ENCODE data around the gene RNF175. TPM values are rescaled to one million over a fixed set of nuclear protein-coding genes. Genes with fewer than 3 reads are reported as not detected.

The RNF175 gene
- polyA plus RNA-seq, 3 donors, result 4.4 to 5.1 (median 4.9) TPM

DNA sequence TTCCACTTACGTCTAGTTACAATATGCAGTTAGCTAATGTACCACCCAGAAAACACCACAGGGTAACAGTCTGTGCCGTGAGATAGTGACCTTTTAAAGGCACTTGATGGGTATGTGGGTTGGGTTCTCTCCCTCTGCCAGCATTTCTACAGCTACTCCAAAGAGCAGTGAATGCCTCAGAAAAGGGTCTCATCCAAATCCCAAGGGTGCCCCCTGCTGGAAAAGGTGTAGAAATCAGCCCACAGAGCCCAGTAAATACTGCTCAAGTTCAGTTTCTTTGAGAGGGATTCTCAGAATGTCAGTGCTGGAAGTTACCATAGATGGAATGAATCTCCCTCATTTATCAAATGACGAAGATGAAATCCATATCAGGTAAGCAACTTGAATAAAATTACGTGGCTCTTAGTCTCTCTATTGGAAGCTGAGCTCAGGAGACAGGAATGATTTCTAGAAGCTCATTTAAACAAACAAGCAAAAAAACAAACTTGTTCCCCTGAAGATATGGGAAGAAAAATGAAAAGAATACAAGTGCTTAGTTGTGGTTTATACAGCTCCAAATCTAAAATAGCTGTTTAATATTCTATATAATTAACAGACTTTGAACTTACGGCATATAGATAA is 9.5 kb downstream of the RNF175 start:
- peak; percentile 81 for DNase-seq

DNA sequence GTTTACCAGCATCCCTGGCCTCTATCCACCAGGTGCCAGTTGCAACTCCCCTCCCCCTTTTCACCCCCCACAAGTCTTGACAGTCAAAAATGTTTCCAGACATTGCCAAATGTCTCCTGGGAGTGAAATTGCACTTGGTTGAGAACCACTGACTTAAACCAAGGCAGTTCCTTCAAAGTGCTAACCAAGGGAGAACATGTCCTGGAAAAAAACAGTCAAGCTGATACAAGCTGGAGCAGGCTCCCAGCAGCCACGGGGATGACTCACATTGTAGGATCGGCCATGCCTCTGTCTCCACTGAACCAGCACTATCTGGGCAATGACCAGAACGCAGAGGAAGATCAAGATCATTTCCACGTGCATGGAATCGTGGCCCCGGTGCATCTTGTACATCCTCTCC is 11.4 kb downstream of the RNF175 start:
- no peak for DNase-seq

DNA sequence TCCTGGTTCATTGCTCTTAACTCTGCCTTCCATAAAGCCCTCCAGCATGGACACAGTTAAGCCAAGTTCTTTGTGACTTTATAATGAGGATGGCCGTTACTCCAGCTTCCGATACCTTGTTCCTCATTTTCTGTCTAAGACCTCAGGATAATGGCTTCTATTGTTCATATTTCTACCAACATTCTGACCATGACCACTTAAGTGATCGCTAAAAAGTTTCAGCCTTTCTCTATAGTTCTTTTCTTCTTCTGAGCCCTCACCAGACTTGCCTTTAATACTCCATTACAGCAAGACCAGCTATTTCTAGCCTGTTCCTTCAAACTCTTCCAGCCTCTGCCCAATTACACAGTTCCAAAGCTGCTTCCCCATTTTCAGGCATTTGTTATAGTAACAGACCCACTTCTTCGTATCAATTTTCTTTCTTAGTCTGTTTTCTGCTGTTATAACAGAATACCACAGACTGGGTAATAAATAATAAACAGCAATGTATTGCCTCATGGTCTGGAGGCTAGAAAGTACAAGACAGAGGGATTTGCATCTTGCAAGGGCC is 12.3 kb downstream of the RNF175 start:
- no peak for DNase-seq

DNA sequence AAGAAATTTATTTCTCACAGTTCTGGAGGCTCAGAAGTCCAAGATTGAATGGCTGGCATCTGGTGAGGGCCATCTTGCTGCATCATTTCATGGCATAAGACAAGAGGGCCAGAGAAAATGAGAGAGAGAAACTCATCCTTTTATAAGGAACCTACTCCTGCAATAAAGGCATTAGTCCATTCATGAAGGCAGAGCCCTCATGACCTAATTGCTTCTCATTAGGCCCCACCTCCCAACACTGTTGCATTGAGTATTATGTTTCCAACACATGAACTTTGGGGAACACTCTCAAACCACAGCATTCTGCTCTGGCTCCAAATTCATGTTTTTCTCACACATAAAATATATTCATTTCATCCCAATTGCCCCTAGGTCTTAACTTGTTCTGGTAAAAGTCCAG is 14.2 kb downstream of the RNF175 start:
- DNase-seq, result no peak

DNA sequence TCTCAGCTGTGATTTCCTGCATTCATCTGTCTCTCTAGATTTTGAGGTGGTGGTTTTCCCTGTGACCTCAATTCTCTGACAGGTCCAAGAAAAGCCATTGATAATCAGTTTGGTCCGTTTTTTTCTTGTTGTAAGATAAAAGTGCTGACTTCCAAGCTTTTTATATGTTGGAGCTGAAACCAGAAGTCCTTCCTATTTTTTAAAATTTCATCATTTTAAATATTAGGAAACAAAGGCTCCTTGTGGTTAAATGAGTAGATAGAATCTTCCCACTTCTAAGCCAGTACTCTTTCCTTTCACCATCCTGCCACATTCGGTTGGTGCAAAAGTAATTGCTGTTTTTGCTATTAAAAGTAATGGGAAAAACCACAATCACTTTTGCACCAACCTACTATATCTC is 18.3 kb downstream of the RNF175 start:
- DNase-seq, result no peak

DNA sequence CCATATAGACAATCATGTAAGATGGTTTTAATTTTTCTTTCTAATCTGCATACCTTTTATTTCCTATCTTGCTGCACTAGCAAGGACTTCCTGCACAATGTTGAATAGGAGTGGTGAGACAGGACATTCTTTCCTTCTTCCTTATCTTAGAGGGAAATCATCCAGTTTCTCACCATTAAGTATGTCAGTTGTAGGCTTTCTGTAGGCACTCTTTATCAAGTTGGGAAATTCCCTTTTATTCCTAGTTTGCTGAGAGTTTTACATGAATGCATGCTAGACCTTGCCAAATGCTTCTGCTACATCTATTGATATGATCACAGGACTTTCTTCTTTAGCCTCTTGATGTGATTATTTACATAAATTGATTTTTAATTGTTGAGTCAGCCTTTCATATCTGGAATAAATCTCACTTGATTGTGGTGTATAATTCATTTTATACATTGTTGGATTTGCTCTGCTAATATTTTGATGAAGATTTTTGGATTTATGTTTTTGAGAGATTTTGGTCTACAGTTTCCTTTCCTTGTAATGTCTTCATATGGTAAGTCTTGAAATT is 23.8 kb downstream of the RNF175 start:
- no peak for DNase-seq

DNA sequence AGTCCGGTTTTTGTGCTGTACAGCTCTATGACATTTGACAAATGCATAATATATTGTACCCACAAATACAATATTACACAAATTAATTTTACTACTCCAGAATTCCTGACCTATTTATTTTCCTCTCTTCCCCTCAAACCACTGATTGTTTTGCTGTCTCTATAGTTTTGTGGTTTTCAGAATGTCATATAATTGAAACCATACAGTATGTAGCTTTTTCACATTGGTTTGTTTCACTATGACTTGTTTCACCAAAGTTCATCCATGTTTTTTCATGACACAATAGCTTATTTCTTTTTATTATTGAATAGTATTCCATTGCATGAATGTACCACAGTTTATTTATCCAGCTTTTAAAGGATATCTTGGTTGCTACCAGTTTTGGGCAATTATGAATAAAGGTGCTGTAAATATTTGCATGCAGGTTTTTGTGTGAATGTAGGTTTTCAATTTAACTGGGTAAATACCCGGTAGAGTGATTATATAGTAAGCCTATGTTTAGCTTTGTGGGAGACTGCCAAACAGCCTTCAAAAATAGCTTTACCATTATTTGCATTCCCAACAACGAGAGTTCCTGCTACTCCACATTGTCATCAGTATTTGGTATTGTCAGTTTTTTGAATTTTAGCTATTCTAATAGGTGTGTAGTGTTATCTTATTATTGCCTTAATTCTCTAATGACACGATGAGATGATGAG is 25.9 kb downstream of the RNF175 start:
- no peak for DNase-seq

DNA sequence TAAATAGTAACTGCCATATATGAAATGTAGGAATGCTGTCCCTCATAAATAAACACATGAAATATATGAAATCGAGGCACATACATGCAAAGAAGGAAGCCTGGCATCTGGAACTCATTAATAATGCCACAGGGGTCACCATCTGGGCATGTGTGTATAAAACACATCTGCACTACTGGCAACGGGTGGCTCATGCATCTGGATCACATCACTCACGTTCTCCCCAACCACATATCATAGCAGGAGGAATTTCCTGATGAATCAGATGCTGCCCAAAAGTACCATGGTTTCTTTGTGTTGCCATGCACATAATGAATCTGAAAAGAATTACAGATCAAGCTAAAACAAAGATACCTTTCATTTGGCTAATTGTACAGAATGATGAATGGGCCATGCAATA is 28.6 kb downstream of the RNF175 start:
- no peak for DNase-seq

DNA sequence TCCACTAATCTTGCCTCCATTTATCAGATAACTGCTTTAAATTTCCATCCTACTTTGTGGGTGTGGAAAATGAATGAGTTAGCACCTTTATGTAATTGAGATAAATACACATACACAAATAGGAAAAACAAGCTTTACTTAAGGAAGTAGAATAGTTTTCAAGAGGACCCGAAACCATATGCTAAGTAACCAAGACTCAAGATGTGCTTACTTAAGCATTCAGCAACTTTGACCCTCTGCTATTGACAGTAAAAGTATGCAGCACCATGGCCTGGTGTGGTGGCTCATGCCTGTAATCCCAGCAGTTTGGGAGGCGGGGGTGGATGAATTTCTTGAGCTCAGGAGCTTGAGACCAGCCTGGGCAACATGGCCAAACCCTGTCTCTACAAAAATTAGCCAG is 29.9 kb downstream of the RNF175 start:
- DNase-seq, result no peak

DNA sequence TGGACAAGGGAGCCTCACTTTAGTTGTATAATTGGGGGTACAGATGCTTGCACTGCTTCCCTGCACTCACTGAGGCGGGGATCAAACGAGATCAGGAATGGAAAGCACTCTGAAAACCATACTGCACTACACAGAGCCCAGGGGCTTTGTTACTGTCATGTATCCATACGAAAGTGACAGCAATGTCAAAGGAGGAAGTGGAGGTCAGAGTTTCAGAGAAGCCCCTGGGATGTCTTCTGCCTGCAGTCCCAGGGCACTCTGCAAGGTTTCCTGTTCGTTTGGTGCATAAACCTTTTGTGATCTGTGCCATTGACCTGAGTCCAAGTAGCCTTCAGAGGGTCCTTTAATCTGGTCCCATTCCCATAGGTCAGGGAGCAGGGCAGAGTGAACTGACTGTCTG is 31.2 kb downstream of the RNF175 start:
- no peak for DNase-seq

DNA sequence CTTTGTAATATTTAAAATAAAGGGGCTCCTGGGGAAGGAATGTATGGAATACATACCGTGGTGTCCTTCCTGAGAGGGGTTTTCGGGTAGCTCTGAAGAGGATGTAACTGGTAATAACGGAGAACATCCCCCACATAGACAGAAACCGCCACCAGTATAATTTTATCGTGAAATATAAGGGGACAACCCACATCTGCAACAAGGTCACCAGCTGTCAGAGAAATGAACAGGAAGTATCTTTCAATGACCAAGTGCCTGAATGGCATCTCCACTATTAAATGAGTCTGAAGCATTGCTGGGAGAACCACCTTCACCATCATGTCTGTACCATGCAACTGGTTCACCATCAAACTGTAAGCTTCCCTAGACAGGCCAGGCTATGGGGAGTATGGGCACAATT is 31.7 kb downstream of the RNF175 start:
- DNase-seq, result no peak

DNA sequence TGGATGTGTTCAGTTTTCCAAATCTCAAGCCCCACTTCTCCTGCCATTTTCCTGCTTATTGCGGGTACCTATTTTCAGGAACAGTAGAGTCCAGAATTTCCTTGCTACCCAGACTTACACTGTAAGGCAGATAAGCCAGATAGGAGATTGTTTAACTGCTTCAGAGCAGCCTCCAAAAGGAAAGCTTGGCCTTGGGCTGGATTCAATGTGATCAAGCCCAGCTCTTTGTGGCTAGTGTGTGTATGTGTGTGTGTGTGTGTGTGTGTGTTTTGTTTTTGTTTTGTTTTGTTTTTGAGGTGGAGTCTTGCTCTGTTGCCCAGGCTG is 34.0 kb downstream of the RNF175 start:
- DNase-seq, result no peak

DNA sequence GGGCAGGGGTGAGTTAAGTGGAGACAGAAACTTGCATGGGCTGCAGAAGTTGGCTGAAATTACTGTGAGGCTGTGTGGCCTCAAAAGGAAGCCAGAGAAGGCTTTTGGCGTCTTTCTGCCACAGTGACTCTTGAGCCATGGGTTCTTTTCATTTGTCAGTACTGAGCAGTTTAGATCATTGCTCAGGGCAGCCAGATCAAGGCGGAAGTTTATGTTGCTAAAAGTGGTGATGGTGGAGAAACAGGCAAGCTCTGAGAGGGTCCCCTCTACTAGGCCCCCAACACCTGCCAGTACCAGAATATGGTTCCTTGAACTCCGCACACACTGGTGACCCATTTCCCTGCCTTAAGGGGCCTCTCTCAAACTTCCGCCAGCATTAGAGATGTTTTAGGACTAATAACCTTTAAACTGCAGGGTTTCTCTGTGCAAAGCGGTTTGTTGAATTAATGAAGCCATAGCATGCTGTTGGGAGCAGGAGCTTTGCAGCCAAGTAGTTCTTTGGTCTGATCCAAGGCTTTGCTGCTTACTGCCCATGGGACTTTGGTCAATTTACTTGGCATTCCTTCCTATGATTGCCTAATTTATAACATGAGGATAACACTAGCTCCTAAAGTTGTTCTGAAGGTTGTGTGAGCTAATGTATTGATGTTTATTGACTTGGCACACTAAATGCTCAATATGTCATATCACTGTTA is 34.5 kb downstream of the RNF175 start:
- DNase-seq, result no peak

DNA sequence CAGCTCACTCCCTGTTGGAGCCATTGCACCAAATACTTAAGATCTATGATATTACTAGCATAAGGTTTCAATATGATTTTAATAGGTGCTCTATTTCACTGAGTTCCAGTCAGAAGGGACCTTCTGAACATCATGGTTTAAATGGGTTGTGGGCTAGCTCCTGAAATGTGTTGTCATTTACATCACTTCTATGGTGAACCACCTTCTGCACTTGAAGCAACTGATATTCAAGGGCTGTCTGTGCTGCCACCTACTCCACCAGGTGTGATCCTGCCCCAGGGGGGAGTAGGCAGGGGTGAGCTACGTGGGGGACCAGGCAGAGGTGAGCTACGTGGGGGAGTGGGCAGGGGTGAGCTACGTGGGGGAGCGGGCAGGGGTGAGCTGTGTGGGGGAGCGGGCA is 35.2 kb downstream of the RNF175 start:
- DNase-seq, result no peak

DNA sequence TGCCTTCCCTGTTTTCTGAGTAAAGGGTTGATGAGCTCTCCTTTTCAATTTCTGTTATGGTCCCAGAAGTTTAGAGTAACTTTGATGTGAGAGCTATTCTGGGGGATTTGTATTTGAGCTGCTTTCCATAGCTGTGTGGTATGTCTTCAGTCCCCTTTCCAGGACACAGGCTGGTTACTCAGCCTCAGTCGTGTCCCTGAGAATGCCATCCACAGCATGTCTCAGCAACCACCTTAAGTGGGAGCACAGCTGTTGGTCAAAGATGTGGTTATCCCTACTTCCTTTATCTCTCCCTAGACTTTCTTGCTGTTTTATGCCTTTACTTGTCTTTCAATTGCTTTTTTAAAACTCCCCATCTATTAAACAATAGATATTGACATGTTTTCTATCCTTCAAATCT is 37.8 kb downstream of the RNF175 start:
- DNase-seq, result no peak

DNA sequence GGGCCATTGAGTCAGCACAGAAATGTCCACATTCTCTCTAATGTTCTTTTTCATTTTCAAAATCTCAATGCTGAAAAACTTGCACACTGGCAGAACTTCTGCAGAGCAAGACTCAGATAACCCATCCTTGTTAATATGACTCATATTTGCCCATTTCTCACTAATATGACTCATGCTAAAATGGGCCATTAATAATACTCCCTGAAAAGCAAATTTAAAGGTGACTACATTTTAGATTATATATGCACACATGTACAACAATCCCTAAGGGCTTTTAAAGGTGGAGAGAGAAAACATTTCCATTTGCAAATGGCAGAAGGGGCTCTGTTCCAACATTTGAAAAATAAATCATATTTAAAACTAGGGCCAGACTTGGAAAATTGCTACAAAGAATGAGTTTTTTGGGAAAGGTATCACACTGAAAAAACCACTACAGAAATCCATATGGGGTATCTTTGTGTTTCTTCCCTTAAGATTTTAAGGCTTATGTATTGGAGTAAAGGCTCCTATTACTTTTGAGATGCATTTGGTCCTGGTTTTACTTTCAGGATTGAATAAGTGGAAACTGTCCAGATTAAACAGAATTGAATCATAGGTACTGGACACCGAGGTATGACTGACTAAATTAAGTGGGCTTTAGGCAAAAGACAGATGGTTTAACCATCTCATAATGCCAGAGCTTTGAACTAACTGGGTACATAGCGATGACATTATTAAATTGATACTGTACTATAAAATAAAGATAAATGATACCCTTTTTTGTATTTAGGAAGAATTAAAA is 45.8 kb downstream of the RNF175 start:
- no peak for DNase-seq

DNA sequence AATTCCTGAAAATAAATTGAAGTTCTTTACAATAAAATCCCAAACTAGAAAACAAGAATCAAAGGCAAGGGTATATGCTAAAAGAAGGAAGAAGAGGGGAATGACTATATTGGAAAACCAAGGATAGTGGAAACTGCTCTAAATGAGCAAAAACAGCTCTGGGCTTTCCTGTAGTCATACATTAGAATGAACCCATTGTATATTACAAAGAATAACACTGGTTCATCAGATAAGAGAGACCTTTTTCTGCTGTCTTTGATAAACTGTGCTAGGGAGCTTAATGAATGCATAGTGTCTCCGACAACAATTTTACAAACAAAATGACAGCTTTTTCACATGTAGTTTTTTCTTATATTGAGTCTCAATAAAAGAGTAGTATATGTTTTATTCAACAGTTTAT is 49.1 kb downstream of the RNF175 start:
- DNase-seq, result no peak

DNA sequence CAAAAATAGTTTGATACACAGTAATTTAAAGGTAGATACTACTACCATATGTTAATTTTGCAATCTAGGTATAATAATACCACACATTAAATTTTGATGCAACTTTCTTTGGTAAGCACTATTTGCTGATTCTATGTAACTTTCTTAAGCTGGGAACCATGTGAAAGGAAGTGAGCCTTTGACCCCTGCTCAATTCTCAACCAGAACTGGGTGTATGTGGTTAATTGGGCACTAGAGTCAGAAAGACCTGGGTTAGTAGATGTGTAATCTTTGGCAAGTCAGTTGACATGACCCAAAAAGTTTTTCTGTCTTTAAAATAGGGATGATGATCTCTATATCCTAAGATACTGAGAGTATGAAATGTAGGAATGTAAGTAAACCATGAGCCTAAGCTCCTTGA is 53.3 kb downstream of the RNF175 start:
- DNase-seq, result no peak

DNA sequence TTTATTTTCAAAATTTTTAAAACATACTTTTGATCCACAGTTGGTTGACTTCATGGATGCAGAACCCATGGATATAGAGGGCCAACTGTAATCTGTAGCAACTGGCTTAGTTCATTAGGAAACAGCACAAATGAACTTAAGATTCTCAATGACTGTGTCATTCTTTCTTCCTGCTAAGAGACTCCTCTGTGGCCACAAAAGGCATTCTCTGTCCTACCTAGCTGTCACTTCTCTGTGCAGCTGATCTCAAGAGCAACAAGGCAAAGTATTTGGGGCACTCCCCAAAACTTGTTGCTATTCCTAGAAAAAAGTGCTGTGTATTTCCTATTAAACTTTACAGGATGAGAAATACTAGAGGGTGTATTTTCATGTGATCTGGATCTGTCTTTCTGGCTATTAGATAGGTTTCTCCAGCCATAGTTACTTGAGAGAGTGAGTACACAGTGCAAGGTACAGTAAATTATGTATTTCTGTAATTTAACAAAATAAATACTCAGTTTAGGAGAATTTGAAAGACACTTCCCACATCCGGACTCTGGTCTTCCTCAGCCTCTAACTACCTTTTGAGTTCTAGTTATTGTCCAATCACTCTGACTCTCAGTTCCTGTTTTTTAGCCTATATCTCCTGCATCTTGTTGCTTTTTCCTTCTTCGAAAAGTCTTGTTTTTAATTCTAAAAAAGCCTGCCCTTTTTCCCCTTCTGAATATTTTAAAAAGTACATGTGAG is 53.9 kb downstream of the RNF175 start:
- no peak for DNase-seq

DNA sequence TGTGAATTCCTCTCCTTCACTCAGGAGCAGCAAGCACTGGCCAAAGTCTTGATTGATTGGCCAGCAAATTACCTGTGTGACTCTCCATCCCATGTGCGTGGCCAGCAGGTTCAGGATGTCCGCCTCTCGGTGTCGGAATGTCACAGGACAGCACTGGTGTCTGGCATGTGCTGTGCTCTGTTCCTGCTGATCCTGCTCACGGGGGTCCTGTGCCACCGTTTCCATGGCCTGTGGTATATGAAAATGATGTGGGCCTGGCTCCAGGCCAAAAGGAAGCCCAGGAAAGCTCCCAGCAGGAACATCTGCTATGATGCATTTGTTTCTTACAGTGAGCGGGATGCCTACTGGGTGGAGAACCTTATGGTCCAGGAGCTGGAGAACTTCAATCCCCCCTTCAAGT is 55.3 kb downstream of the RNF175 start:
- no peak for DNase-seq

DNA sequence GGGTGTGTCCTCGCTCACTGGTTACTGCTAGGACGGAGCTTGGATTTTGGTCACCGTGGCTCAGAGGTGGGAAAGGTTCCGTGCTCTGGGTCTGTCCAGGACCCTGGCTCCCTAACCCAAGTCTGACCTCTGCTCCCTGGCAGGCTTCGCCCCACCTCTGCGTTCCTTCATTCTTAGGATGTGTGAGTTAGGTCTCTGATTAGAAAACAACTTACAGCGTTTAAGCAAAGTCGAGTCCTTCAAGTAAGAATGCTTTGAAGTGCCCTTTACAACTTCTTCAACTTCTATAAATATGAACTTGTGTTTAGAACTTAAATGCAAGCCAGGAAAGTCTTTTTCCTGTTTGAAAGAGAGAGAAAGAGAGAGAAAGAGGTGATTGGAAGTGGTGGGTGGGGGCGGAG is 74.9 kb downstream of the RNF175 start:
- no peak for DNase-seq
